ENCODE data around the gene LILRA1. TPM values are rescaled to one million over a fixed set of nuclear protein-coding genes. Genes with fewer than 3 reads are reported as not detected.
"Not testable (repeated sequence)": the region's sequence is repeated elsewhere in the genome, so short reads cannot be mapped to it uniquely, and the experiment has no call there.

The LILRA1 gene
- total and polyA plus RNA-seq, 3 experiments from 2014 or later = not detected

GRCh38 chr19:54556194-54556593 lies 37.2 kb upstream of the LILRA1 start:
- Mint-ChIP-seq H3K27me3 (peaks cover 14 to 36% of the 10 kb centered on the region in 2 donors), H3K4me3 (no peak overlapping the region), H3K36me3 (peaks cover 0 to 5% (median 0%) of the 10 kb centered on the region in 3 donors), H3K9me3 (peaks cover 0 to 5% (median 0%) of the 10 kb centered on the region in 5 donors), H3K4me1 (peaks cover 9 to 11% (median 10%) of the 10 kb centered on the region in 3 donors), H3K27ac (no peak overlapping the region)
- H3K27me3 ChIP-seq (ENCODE audit: insufficient read depth, low read length, poor library complexity, severe bottlenecking) = no peaks in the 10 kb centered on the region
- ChIA-PET CTCF (no interaction called here), POLR2A (no interaction called here)
- no peaks in the 10 kb centered on the region for H3K36me3 ChIP-seq (ENCODE audit: insufficient read depth, low read length)
- H3K4me3 ChIP-seq (ENCODE audit: low read length) = no peak overlapping the region
- no peak for DNase-seq
- no peak overlapping the region for H3K27ac ChIP-seq (ENCODE audit: low read depth, low read length)
- H3K9me3 ChIP-seq (ENCODE audit: low read length) = no peaks in the 10 kb centered on the region
- peaks cover 8% of the 10 kb centered on the region for H3K4me1 ChIP-seq (ENCODE audit: insufficient read depth, low read length)

- Mint-ChIP-seq H3K4me3 (no peak overlapping the region), H3K9me3 (peaks cover 0 to 2% (median 0%) of the 10 kb centered on the region in 5 donors), H3K27me3 (peaks cover 13 to 31% of the 10 kb centered on the region in 2 donors), H3K36me3 (no peaks in the 10 kb centered on the region), H3K27ac (no peak overlapping the region), H3K4me1 (no peaks in the 10 kb centered on the region)
- no peaks in the 10 kb centered on the region for H3K4me1 ChIP-seq (ENCODE audit: insufficient read depth, low read length)
- no peak overlapping the region for H3K4me3 ChIP-seq (ENCODE audit: low read length)
- no peaks in the 10 kb centered on the region for H3K27me3 ChIP-seq (ENCODE audit: insufficient read depth, low read length, poor library complexity, severe bottlenecking)
- ChIA-PET CTCF (no interaction called here), POLR2A (no interaction called here)
- H3K27ac ChIP-seq (ENCODE audit: low read depth, low read length) = no peak overlapping the region
- H3K36me3 ChIP-seq (ENCODE audit: insufficient read depth, low read length) = no peaks in the 10 kb centered on the region
- no peaks in the 10 kb centered on the region for H3K9me3 ChIP-seq (ENCODE audit: low read length)
- DNase-seq = no peak
Measured at GRCh38 chr19:54558339-54558738, 35.1 kb upstream of the LILRA1 start.

- Histone ChIP-seq H3K4me3 (ENCODE audit: low read length) (no peak overlapping the region), H3K27me3 (ENCODE audit: insufficient read depth, low read length, poor library complexity, severe bottlenecking) (no peaks in the 10 kb centered on the region), H3K9me3 (ENCODE audit: low read length) (no peaks in the 10 kb centered on the region), H3K27ac (ENCODE audit: low read depth, low read length) (no peak overlapping the region), H3K36me3 (ENCODE audit: insufficient read depth, low read length) (no peaks in the 10 kb centered on the region), H3K4me1 (ENCODE audit: insufficient read depth, low read length) (no peaks in the 10 kb centered on the region)
- Mint-ChIP-seq H3K9me3 (peaks cover 0 to 2% (median 0%) of the 10 kb centered on the region in 5 donors), H3K27ac (no peak overlapping the region), H3K36me3 (no peaks in the 10 kb centered on the region), H3K4me3 (peak overlapping the region in 1 of 7 donors; percentile 24), H3K27me3 (peaks cover 8 to 27% of the 10 kb centered on the region in 2 donors), H3K4me1 (no peaks in the 10 kb centered on the region)
- no peak for DNase-seq
- ChIA-PET CTCF (no interaction called here), POLR2A (no interaction called here)
Measured at GRCh38 chr19:54560881-54561385, 32.5 kb upstream of the LILRA1 start.

- no peaks in the 10 kb centered on the region for H3K9me3 ChIP-seq (ENCODE audit: low read length)
- no peaks in the 10 kb centered on the region for H3K4me1 ChIP-seq (ENCODE audit: insufficient read depth, low read length)
- H3K4me3 ChIP-seq (ENCODE audit: low read length) = no peak overlapping the region
- POLR2A ChIA-PET = no interaction called here
- Mint-ChIP-seq H3K27me3 (peaks cover 8 to 24% of the 10 kb centered on the region in 2 donors), H3K4me3 (no peak overlapping the region), H3K4me1 (no peaks in the 10 kb centered on the region), H3K27ac (no peak overlapping the region), H3K9me3 (peaks cover 0 to 2% (median 0%) of the 10 kb centered on the region in 5 donors), H3K36me3 (no peaks in the 10 kb centered on the region)
- H3K27ac ChIP-seq (ENCODE audit: low read depth, low read length) = no peak overlapping the region
- CTCF ChIA-PET = no interaction called here
- no peak for DNase-seq
- no peaks in the 10 kb centered on the region for H3K27me3 ChIP-seq (ENCODE audit: insufficient read depth, low read length, poor library complexity, severe bottlenecking)
- no peaks in the 10 kb centered on the region for H3K36me3 ChIP-seq (ENCODE audit: insufficient read depth, low read length)
Measured at GRCh38 chr19:54561840-54562239, 31.6 kb upstream of the LILRA1 start.

GRCh38 chr19:54563206-54563605 lies 30.2 kb upstream of the LILRA1 start:
- H3K36me3 ChIP-seq (ENCODE audit: insufficient read depth, low read length); H3K4me3 ChIP-seq (ENCODE audit: low read length); H3K36me3 Mint-ChIP-seq; H3K9me3 ChIP-seq (ENCODE audit: low read length); H3K27ac ChIP-seq (ENCODE audit: low read depth, low read length); H3K4me3 Mint-ChIP-seq; CTCF ChIA-PET; H3K9me3 Mint-ChIP-seq; H3K27ac Mint-ChIP-seq; H3K4me1 ChIP-seq (ENCODE audit: insufficient read depth, low read length); DNase-seq; H3K27me3 ChIP-seq (ENCODE audit: insufficient read depth, low read length, poor library complexity, severe bottlenecking); POLR2A ChIA-PET; H3K4me1 Mint-ChIP-seq: not testable (repeated sequence)
- H3K27me3 Mint-ChIP-seq = peaks cover 10 to 22% of the 10 kb centered on the region in 2 donors

GRCh38 chr19:54570316-54570715 lies 23.1 kb upstream of the LILRA1 start:
- CTCF ChIA-PET = no interaction called here
- no peak overlapping the region for H3K4me3 ChIP-seq (ENCODE audit: low read length)
- no peak overlapping the region for H3K27ac Mint-ChIP-seq

GRCh38 chr19:54571715-54572615 lies 21.5 kb upstream of the LILRA1 start:
- POLR2A ChIA-PET, CTCF ChIA-PET: not testable (repeated sequence)
- peaks cover 0 to 11% (median 3%) of the 10 kb centered on the region in 3 donors for H3K4me1 Mint-ChIP-seq

More at GRCh38 chr19:54570316-54570715, 23.1 kb upstream of the LILRA1 start:
- DNase-seq = no peak
- H3K9me3 Mint-ChIP-seq = no peaks in the 10 kb centered on the region
- Histone ChIP-seq H3K27me3 (ENCODE audit: insufficient read depth, low read length, poor library complexity, severe bottlenecking) (peaks cover 5% of the 10 kb centered on the region), H3K27ac (ENCODE audit: low read depth, low read length) (no peak overlapping the region), H3K9me3 (ENCODE audit: low read length) (no peaks in the 10 kb centered on the region), H3K4me1 (ENCODE audit: insufficient read depth, low read length) (no peaks in the 10 kb centered on the region), H3K36me3 (ENCODE audit: insufficient read depth, low read length) (no peaks in the 10 kb centered on the region)
- POLR2A ChIA-PET = no interaction called here
- H3K4me1 Mint-ChIP-seq = peaks cover 0 to 11% (median 3%) of the 10 kb centered on the region in 3 donors
- no peak overlapping the region for H3K4me3 Mint-ChIP-seq
- peaks cover 24 to 49% of the 10 kb centered on the region in 2 donors for H3K27me3 Mint-ChIP-seq
- H3K36me3 Mint-ChIP-seq = no peaks in the 10 kb centered on the region

GRCh38 chr19:54572696-54573311 lies 20.6 kb upstream of the LILRA1 start:
- no peak overlapping the region for H3K4me3 ChIP-seq (ENCODE audit: low read length)
- no peak overlapping the region for H3K4me3 Mint-ChIP-seq
- H3K27me3 Mint-ChIP-seq = peaks cover 28 to 42% of the 10 kb centered on the region in 2 donors
- no peaks in the 10 kb centered on the region for H3K36me3 ChIP-seq (ENCODE audit: insufficient read depth, low read length)
- H3K9me3 ChIP-seq (ENCODE audit: low read length) = no peaks in the 10 kb centered on the region
- H3K36me3 Mint-ChIP-seq = no peaks in the 10 kb centered on the region
- POLR2A ChIA-PET = no interaction called here
- no peak for DNase-seq
- peaks cover 5% of the 10 kb centered on the region for H3K27me3 ChIP-seq (ENCODE audit: insufficient read depth, low read length, poor library complexity, severe bottlenecking)
- H3K9me3 Mint-ChIP-seq = no peaks in the 10 kb centered on the region
- peaks cover 0 to 9% (median 3%) of the 10 kb centered on the region in 3 donors for H3K4me1 Mint-ChIP-seq
- CTCF ChIA-PET = no interaction called here
- no peaks in the 10 kb centered on the region for H3K4me1 ChIP-seq (ENCODE audit: insufficient read depth, low read length)
- no peak overlapping the region for H3K27ac Mint-ChIP-seq
- no peak overlapping the region for H3K27ac ChIP-seq (ENCODE audit: low read depth, low read length)

More at GRCh38 chr19:54571715-54572615, 21.5 kb upstream of the LILRA1 start:
- not testable (repeated sequence) for H3K27ac ChIP-seq (ENCODE audit: low read depth, low read length); H3K4me3 Mint-ChIP-seq; H3K4me3 ChIP-seq (ENCODE audit: low read length); H3K27me3 ChIP-seq (ENCODE audit: insufficient read depth, low read length, poor library complexity, severe bottlenecking); DNase-seq; H3K9me3 Mint-ChIP-seq; H3K9me3 ChIP-seq (ENCODE audit: low read length); H3K36me3 ChIP-seq (ENCODE audit: insufficient read depth, low read length); H3K36me3 Mint-ChIP-seq; H3K4me1 ChIP-seq (ENCODE audit: insufficient read depth, low read length)
- H3K27me3 Mint-ChIP-seq = peaks cover 28 to 42% of the 10 kb centered on the region in 2 donors
- peak overlapping the region in 2 of 8 donors; percentile 3 to 61 for H3K27ac Mint-ChIP-seq

All from CD8-positive, alpha-beta memory T cell (primary cell).